Astrocyte (in vitro differentiated cells and primary cell): ENCODE measurements around the gene SLBP.

ENCODE experiments used
- EZH2 ChIP-seq: IDR thresholded peaks from 2 replicates; pipeline ENCODE4 v1.6.1; 2012; ENCODE audit warnings: mild to moderate bottlenecking, low read length, inconsistent platforms; ENCODE audit not compliant: insufficient read depth
- TF ChIP-seq, protein P1 (sequence below): IDR thresholded peaks from 2 replicates; pipeline ENCODE4 v1.5.1; 2011; ENCODE audit warnings: low read depth, mild to moderate bottlenecking, inconsistent platforms, low read length, moderate library complexity; ENCODE audit not compliant: insufficient read depth

DNA sequence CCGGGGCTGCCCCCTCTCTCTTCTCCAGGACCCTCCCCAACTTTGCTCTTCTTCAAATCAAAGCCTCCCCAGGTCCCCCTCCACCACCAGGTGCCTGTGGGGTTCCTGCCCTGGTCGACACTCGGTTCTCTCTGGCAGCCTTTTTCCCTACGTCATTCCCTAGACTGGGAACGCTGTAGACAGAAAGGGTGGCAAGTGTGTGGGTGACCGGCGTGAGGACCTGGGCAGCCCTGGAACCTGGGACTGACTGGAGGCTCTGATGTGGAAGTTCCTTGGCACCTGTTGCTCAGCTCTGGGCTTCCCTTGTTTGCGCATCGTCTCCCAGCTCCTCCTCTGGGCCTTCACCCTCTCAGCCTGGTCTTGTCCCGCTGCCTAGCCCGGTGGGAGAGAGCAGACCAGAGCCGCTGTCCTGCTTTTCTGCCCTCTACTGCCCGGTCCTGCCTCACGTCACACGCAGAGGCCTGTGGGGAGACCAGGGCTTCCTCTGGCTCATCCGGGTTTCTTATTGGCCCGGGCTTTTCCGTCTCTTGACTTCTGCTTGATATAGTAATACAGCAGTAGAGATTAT is 10.5 kb upstream of the SLBP start:
- TF ChIP-seq, protein P1, sequence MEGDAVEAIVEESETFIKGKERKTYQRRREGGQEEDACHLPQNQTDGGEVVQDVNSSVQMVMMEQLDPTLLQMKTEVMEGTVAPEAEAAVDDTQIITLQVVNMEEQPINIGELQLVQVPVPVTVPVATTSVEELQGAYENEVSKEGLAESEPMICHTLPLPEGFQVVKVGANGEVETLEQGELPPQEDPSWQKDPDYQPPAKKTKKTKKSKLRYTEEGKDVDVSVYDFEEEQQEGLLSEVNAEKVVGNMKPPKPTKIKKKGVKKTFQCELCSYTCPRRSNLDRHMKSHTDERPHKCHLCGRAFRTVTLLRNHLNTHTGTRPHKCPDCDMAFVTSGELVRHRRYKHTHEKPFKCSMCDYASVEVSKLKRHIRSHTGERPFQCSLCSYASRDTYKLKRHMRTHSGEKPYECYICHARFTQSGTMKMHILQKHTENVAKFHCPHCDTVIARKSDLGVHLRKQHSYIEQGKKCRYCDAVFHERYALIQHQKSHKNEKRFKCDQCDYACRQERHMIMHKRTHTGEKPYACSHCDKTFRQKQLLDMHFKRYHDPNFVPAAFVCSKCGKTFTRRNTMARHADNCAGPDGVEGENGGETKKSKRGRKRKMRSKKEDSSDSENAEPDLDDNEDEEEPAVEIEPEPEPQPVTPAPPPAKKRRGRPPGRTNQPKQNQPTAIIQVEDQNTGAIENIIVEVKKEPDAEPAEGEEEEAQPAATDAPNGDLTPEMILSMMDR: no peak
- no peak for TF ChIP-seq EZH2
